ENCODE results near the gene PRR5L.

PRR5L gene

GRCh38 chr11:36361901-36362391, 65.9 kb downstream of the PRR5L start:
- Histone ChIP-seq H3K27ac (ENCODE audit: insufficient read depth in 1 of 2, low read depth in 1 of 2, low read length in 2 of 2, poor library complexity in 1 of 2, severe bottlenecking in 2 of 2) (no peak overlapping the region), H3K36me3 (ENCODE audit: control insufficient read depth in 4 of 4, insufficient read depth in 4 of 4, low read length in 3 of 4) (no peaks in the 10 kb centered on the region), H3K9me3 (ENCODE audit: control extremely low read depth in 1 of 5, control insufficient read depth in 4 of 5, insufficient read depth in 2 of 5, low read depth in 1 of 5, low read length in 4 of 5) (no peaks in the 10 kb centered on the region), H3K4me3 (ENCODE audit: control insufficient read depth in 1 of 7, extremely low read depth in 1 of 7, insufficient read depth in 4 of 7, low read depth in 2 of 7, low read length in 6 of 7) (peak overlapping the region in 1 of 7 experiments; percentile 23), H3K4me1 (ENCODE audit: control extremely low read depth in 1 of 4, control insufficient read depth in 4 of 4, insufficient read depth in 4 of 4, low read length in 3 of 4) (peaks cover 29 to 87% (median 60%) of the 10 kb centered on the region in 4 experiments), H3K27me3 (replicated peaks in 2 of 5; ENCODE audit: control insufficient read depth in 4 of 5, insufficient read depth in 5 of 5, low read length in 4 of 5) (no peaks in the 10 kb centered on the region)
- ChIA-PET POLR2A (no interaction called here), CTCF (no interaction called here)
- WGBS (ENCODE audit: insufficient coverage) = 40% methylated on average over 2 of the region's 11 CpGs
- peak in 1 of 3 donors; percentile 49 for DNase-seq

DNA sequence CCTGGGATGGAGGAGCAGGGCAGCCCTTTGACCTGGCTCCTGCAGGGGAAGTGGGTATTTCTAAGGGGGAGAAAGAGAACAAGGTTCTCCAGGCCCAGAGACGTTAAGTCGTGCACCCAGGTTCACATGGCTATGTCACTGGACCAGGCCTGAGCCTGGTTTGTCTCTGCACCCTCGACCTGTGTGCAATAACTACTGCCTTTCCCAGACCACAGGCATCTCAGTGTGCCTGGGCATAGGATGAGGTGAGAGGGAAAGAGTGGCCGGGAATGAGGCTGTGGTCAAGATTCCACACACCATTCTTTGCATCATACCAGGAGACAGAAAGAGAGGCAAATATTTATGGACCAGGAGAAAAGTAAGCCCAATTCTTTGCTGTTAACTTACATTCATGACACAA, 66.8 kb downstream of the PRR5L start:
- Histone ChIP-seq H3K4me1 (ENCODE audit: control extremely low read depth in 1 of 4, control insufficient read depth in 4 of 4, insufficient read depth in 4 of 4, low read length in 3 of 4) (peaks cover 21 to 80% (median 57%) of the 10 kb centered on the region in 4 experiments), H3K27me3 (replicated peaks in 2 of 5; ENCODE audit: control insufficient read depth in 4 of 5, insufficient read depth in 5 of 5, low read length in 4 of 5) (no peaks in the 10 kb centered on the region), H3K36me3 (ENCODE audit: control insufficient read depth in 4 of 4, insufficient read depth in 4 of 4, low read length in 3 of 4) (no peaks in the 10 kb centered on the region), H3K4me3 (ENCODE audit: control insufficient read depth in 1 of 7, extremely low read depth in 1 of 7, insufficient read depth in 4 of 7, low read depth in 2 of 7, low read length in 6 of 7) (no peak overlapping the region), H3K9me3 (ENCODE audit: control extremely low read depth in 1 of 5, control insufficient read depth in 4 of 5, insufficient read depth in 2 of 5, low read depth in 1 of 5, low read length in 4 of 5) (no peaks in the 10 kb centered on the region), H3K27ac (ENCODE audit: insufficient read depth in 1 of 2, low read depth in 1 of 2, low read length in 2 of 2, poor library complexity in 1 of 2, severe bottlenecking in 2 of 2) (no peak overlapping the region)
- ChIA-PET CTCF (interaction anchor here (0.9 to 4.3 kb wide), 8 partner anchors 9 to 116 kb away, joined by 3 to 38 read pairs (median 7); no protein-coding TSS in a partner anchor), POLR2A (interaction anchor here (0.7 kb wide), 1 partner anchor 1948 kb away, joined by 3 read pairs; no protein-coding TSS in a partner anchor)
- peak in 1 of 3 donors; percentile 22 for DNase-seq
- no CpG with 5 or more reads among the region's 4 CpGs for WGBS (ENCODE audit: insufficient coverage)

GRCh38 chr11:36363361-36364268, 67.5 kb downstream of the PRR5L start:
- H3K4me3 ChIP-seq (ENCODE audit: control insufficient read depth in 1 of 7, extremely low read depth in 1 of 7, insufficient read depth in 4 of 7, low read depth in 2 of 7, low read length in 6 of 7) = no peak overlapping the region
- 7% methylated on average over 5 of the region's 5 CpGs for WGBS (ENCODE audit: insufficient coverage)
- H3K27ac ChIP-seq (ENCODE audit: insufficient read depth in 1 of 2, low read depth in 1 of 2, low read length in 2 of 2, poor library complexity in 1 of 2, severe bottlenecking in 2 of 2) = no peak overlapping the region
- CTCF ChIA-PET = interaction anchor here (0.9 to 4.3 kb wide), 8 partner anchors 10 to 115 kb away, joined by 3 to 38 read pairs (median 7); no protein-coding TSS in a partner anchor
- POLR2A ChIA-PET = interaction anchor here (0.7 to 0.8 kb wide), 2 partner anchors 28 to 1949 kb away, joined by 3 read pairs; no protein-coding TSS in a partner anchor
- no peaks in the 10 kb centered on the region for H3K9me3 ChIP-seq (ENCODE audit: control extremely low read depth in 1 of 5, control insufficient read depth in 4 of 5, insufficient read depth in 2 of 5, low read depth in 1 of 5, low read length in 4 of 5)
- H3K36me3 ChIP-seq (ENCODE audit: control insufficient read depth in 4 of 4, insufficient read depth in 4 of 4, low read length in 3 of 4) = no peaks in the 10 kb centered on the region
- peak in 2 of 3 donors; percentile 77 to 87 for DNase-seq
- peaks cover 19 to 73% (median 57%) of the 10 kb centered on the region in 4 experiments for H3K4me1 ChIP-seq (ENCODE audit: control extremely low read depth in 1 of 4, control insufficient read depth in 4 of 4, insufficient read depth in 4 of 4, low read length in 3 of 4)
- no peaks in the 10 kb centered on the region for H3K27me3 ChIP-seq (replicated peaks in 2 of 5; ENCODE audit: control insufficient read depth in 4 of 5, insufficient read depth in 5 of 5, low read length in 4 of 5)

- Histone ChIP-seq H3K9me3 (ENCODE audit: control extremely low read depth in 1 of 5, control insufficient read depth in 4 of 5, insufficient read depth in 2 of 5, low read depth in 1 of 5, low read length in 4 of 5) (no peaks in the 10 kb centered on the region), H3K27me3 (replicated peaks in 2 of 5; ENCODE audit: control insufficient read depth in 4 of 5, insufficient read depth in 5 of 5, low read length in 4 of 5) (no peaks in the 10 kb centered on the region), H3K27ac (ENCODE audit: insufficient read depth in 1 of 2, low read depth in 1 of 2, low read length in 2 of 2, poor library complexity in 1 of 2, severe bottlenecking in 2 of 2) (no peak overlapping the region), H3K4me1 (ENCODE audit: control extremely low read depth in 1 of 4, control insufficient read depth in 4 of 4, insufficient read depth in 4 of 4, low read length in 3 of 4) (peaks cover 19 to 71% (median 57%) of the 10 kb centered on the region in 4 experiments), H3K4me3 (ENCODE audit: control insufficient read depth in 1 of 7, extremely low read depth in 1 of 7, insufficient read depth in 4 of 7, low read depth in 2 of 7, low read length in 6 of 7) (no peak overlapping the region), H3K36me3 (ENCODE audit: control insufficient read depth in 4 of 4, insufficient read depth in 4 of 4, low read length in 3 of 4) (no peaks in the 10 kb centered on the region)
- 43% methylated on average over 7 of the region's 10 CpGs for WGBS (ENCODE audit: insufficient coverage)
- CTCF ChIA-PET = interaction anchor here (1.0 to 4.3 kb wide), 8 partner anchors 11 to 114 kb away, joined by 3 to 38 read pairs (median 7); no protein-coding TSS in a partner anchor
- POLR2A ChIA-PET = interaction anchor here (0.6 to 2.1 kb wide), 2 partner anchors 11 to 44 kb away, joined by 3 to 5 read pairs; no protein-coding TSS in a partner anchor
- DNase-seq = peak in 1 of 3 donors; percentile 34
Observed at GRCh38 chr11:36364551-36365325, 68.7 kb downstream of the PRR5L start.

GRCh38 chr11:36365907-36366306, 69.8 kb downstream of the PRR5L start:
- ChIA-PET POLR2A (interaction anchor here (1.0 to 2.1 kb wide), 2 partner anchors 10 to 11 kb away, joined by 3 to 5 read pairs; no protein-coding TSS in a partner anchor), CTCF (interaction anchor here (1.0 to 4.3 kb wide), 4 partner anchors 10 to 113 kb away, joined by 3 to 38 read pairs (median 9); no protein-coding TSS in a partner anchor)
- no peak overlapping the region for H3K4me3 ChIP-seq (ENCODE audit: control insufficient read depth in 1 of 7, extremely low read depth in 1 of 7, insufficient read depth in 4 of 7, low read depth in 2 of 7, low read length in 6 of 7)
- peaks cover 19 to 62% (median 48%) of the 10 kb centered on the region in 4 experiments for H3K4me1 ChIP-seq (ENCODE audit: control extremely low read depth in 1 of 4, control insufficient read depth in 4 of 4, insufficient read depth in 4 of 4, low read length in 3 of 4)
- H3K27ac ChIP-seq (ENCODE audit: insufficient read depth in 1 of 2, low read depth in 1 of 2, low read length in 2 of 2, poor library complexity in 1 of 2, severe bottlenecking in 2 of 2) = no peak overlapping the region
- DNase-seq = peak; percentile 50 to 83 (median 75)
- no peaks in the 10 kb centered on the region for H3K9me3 ChIP-seq (ENCODE audit: control extremely low read depth in 1 of 5, control insufficient read depth in 4 of 5, insufficient read depth in 2 of 5, low read depth in 1 of 5, low read length in 4 of 5)
- no peaks in the 10 kb centered on the region for H3K36me3 ChIP-seq (ENCODE audit: control insufficient read depth in 4 of 4, insufficient read depth in 4 of 4, low read length in 3 of 4)
- H3K27me3 ChIP-seq (replicated peaks in 2 of 5; ENCODE audit: control insufficient read depth in 4 of 5, insufficient read depth in 5 of 5, low read length in 4 of 5) = no peaks in the 10 kb centered on the region

DNA sequence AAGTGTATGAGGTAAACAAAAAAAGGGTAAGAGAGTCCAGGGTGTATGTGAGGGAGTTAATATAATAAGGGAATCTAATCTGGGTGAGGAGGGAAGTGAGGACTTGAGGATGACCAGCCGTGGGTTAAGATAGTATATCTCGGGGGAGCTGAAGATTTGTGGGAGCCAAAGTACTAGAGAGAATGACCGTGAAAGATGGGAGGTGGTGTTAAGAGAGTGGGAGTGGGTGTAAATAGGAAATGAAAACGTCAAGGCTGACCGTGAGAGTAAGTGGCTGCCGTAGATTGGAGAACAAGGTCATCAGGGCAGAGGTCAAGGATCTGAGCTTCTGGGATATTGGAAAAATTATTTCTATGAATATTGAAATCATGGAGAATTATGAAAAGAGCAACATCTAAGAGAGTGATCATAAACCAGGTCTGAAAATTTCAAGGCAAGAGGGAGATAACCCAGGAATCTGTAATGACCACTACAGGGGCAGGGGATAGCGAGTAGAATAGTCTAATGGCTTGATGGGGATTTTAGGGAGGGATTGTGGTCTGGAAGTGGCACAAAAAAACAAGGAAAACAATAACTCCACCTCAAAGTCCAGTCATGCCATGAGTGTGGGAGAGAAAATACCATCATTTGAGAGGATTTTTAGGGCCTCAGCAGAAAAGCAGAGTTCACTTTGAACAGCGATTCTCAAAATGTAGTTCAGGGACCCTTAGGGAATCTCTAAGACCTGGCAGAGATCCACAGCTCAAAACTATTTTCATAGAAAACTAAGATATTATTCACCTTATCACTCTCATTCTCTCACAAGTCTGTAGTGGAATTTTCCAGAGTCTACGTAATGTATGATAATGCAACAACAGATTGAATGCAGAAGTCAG, 72.0 kb downstream of the PRR5L start:
- Histone ChIP-seq H3K27ac (ENCODE audit: insufficient read depth in 1 of 2, low read depth in 1 of 2, low read length in 2 of 2, poor library complexity in 1 of 2, severe bottlenecking in 2 of 2) (no peak overlapping the region), H3K4me1 (ENCODE audit: control extremely low read depth in 1 of 4, control insufficient read depth in 4 of 4, insufficient read depth in 4 of 4, low read length in 3 of 4) (peaks cover 13 to 52% (median 30%) of the 10 kb centered on the region in 4 experiments), H3K36me3 (ENCODE audit: control insufficient read depth in 4 of 4, insufficient read depth in 4 of 4, low read length in 3 of 4) (no peaks in the 10 kb centered on the region), H3K27me3 (replicated peaks in 2 of 5; ENCODE audit: control insufficient read depth in 4 of 5, insufficient read depth in 5 of 5, low read length in 4 of 5) (no peaks in the 10 kb centered on the region), H3K4me3 (ENCODE audit: control insufficient read depth in 1 of 7, extremely low read depth in 1 of 7, insufficient read depth in 4 of 7, low read depth in 2 of 7, low read length in 6 of 7) (no peak overlapping the region), H3K9me3 (ENCODE audit: control extremely low read depth in 1 of 5, control insufficient read depth in 4 of 5, insufficient read depth in 2 of 5, low read depth in 1 of 5, low read length in 4 of 5) (no peaks in the 10 kb centered on the region)
- no peak for DNase-seq
- ChIA-PET CTCF (no interaction called here), POLR2A (no interaction called here)
- 90% methylated on average over 7 of the region's 9 CpGs for WGBS (ENCODE audit: insufficient coverage)
